Gastroesophageal sphincter (tissue), 3 donors: ENCODE results near the gene RAB35.

Experiments used
- POLR2A ChIP-seq, 2 donors: fragments of 450-650 bp; IDR thresholded peaks; one replicate each; pipeline ENCODE4 v1.6.1; 2017; ENCODE audit warnings: antibody characterized with exemption in 2 of 2, mild to moderate bottlenecking in 2 of 2, moderate library complexity in 1 of 2
- POLR2AphosphoS5 ChIP-seq: sonication (generic); formaldehyde crosslinking; IDR thresholded peaks from one replicate; pipeline ENCODE4 v1.6.1; 2017; ENCODE audit warnings: antibody characterized with exemption
- TF ChIP-seq, protein P1 (sequence below), 4 experiments: fragments of 200-600 bp in 2 of 4; fragments of 450-650 bp in 2 of 4; sonication (generic) in 1 of 4; IDR thresholded peaks; one replicate each; pipeline ENCODE4 v1.5.1; 2017 to 2019; ENCODE audit warnings: antibody characterized with exemption in 4 of 4, mild to moderate bottlenecking in 2 of 4, moderate library complexity in 2 of 4

DNA sequence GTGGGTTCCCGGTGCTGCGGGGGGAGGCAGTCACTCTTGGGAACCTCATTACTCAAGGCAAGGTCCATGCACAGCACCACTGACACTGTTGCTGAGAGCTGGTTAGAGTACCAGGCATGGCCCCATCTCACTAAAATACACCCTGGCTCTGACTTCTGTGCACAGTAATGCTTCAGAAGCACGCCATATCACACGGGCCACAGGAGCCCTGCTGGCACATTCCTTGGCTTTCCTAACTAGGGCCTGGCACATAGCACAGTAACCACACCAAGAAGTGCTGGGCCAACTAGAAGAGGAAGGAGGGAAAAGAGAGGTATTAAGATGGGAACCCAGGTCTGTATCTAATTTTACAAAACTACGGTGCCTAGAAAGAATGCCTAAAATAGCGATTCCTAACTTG lies 13.5 kb upstream of the RAB35 start:
- TF ChIP-seq POLR2AphosphoS5 (no peak), POLR2A (IDR thresholded peaks at IDR 0.05) (no peak)
- TF ChIP-seq, protein P1, sequence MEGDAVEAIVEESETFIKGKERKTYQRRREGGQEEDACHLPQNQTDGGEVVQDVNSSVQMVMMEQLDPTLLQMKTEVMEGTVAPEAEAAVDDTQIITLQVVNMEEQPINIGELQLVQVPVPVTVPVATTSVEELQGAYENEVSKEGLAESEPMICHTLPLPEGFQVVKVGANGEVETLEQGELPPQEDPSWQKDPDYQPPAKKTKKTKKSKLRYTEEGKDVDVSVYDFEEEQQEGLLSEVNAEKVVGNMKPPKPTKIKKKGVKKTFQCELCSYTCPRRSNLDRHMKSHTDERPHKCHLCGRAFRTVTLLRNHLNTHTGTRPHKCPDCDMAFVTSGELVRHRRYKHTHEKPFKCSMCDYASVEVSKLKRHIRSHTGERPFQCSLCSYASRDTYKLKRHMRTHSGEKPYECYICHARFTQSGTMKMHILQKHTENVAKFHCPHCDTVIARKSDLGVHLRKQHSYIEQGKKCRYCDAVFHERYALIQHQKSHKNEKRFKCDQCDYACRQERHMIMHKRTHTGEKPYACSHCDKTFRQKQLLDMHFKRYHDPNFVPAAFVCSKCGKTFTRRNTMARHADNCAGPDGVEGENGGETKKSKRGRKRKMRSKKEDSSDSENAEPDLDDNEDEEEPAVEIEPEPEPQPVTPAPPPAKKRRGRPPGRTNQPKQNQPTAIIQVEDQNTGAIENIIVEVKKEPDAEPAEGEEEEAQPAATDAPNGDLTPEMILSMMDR (IDR thresholded peaks at IDR 0.05), result no peak
